H1 (cell line): Measurements from ENCODE around the gene NAA40. TPM values are rescaled to one million over a fixed set of nuclear protein-coding genes. Genes with fewer than 3 reads are reported as not detected.

ENCODE experiments used
- CTCF ChIA-PET: fragments of 300-600 bp; sonication (Branson Sonifier 250); formaldehyde crosslinking; loops from one replicate; lab custom pipeline; 2021; ENCODE audit not compliant: partially characterized antibody; lab: Charles Lee
- POLR2A ChIA-PET: fragments of 300-600 bp; sonication (Branson Sonifier 250); formaldehyde crosslinking; loops from one replicate; lab custom pipeline; 2021; ENCODE audit warnings: inconsistent platforms; ENCODE audit not compliant: partially characterized antibody; lab: Charles Lee
- DNase-seq, 2 experiments: peaks; one replicate each; pipeline versions ENCODE4 v3.0.0 to v3.0.0-alpha.2; 2010 to 2022; ENCODE audit warnings: low spot score in 2 of 2, low read depth in 1 of 2, mixed read lengths in 1 of 2
- FAIRE-seq: peaks from 2 replicates; lab custom pipeline; 2011; peaks lifted over from hg19 to GRCh38; lab: Jason Lieb, UNC
- H2AFZ ChIP-seq: 2 replicates; pipeline ENCODE4 v1.8.1; 2012; ENCODE audit warnings: low read length, inconsistent platforms
- H2AK5ac ChIP-seq: 2 replicates; pipeline ENCODE4 v1.6.1; 2013; ENCODE audit warnings: low read depth, low read length
- H2BK120ac ChIP-seq: replicated peaks from 2 replicates; pipeline ENCODE3; 2013; ENCODE audit warnings: low read depth, low read length, inconsistent platforms
- H2BK12ac ChIP-seq: 2 replicates; pipeline ENCODE4 v1.6.1; 2013; ENCODE audit warnings: low read depth, low read length
- H2BK15ac ChIP-seq: 2 replicates; pipeline ENCODE4 v1.6.1; 2013; ENCODE audit warnings: low read length
- H2BK20ac ChIP-seq: 2 replicates; pipeline ENCODE4 v1.6.1; 2013; ENCODE audit warnings: low read length
- H2BK5ac ChIP-seq: 2 replicates; pipeline ENCODE4 v1.6.1; 2013; ENCODE audit warnings: low read depth, low read length
- H3K14ac ChIP-seq: 2 replicates; pipeline ENCODE4 v1.6.1; 2013; ENCODE audit warnings: inconsistent platforms; ENCODE audit not compliant: insufficient read length
- H3K18ac ChIP-seq: 2 replicates; pipeline ENCODE4 v1.6.1; 2013; ENCODE audit warnings: low read length; ENCODE audit errors: extremely low read depth
- H3K23ac ChIP-seq: 2 replicates; pipeline ENCODE4 v1.6.1; 2013; ENCODE audit warnings: inconsistent platforms; ENCODE audit not compliant: insufficient read length
- H3K23me2 ChIP-seq: 2 replicates; pipeline ENCODE4 v1.6.1; 2013; ENCODE audit warnings: low read depth, low read length
- H3K27ac ChIP-seq: 2 replicates; pipeline ENCODE4 v1.6.1; 2011; ENCODE audit warnings: low read depth, low read length, inconsistent platforms
- H3K27me3 ChIP-seq, 4 experiments: replicated peaks in 1 of 4; 1 replicate in 1 of 4; 2 replicates in 3 of 4; pipeline versions ENCODE4 v1.6.1 to v1.8.1; 2011 to 2013; ENCODE audit warnings: low read length in 3 of 4, mild to moderate bottlenecking in 3 of 4, inconsistent platforms in 2 of 4, mixed read lengths in 2 of 4, moderate library complexity in 1 of 4; ENCODE audit not compliant: control insufficient read depth in 3 of 4, insufficient read depth in 3 of 4; ENCODE audit errors: extremely low read depth in 1 of 4
- H3K36me3 ChIP-seq, 4 experiments: 2 replicates each; pipeline versions ENCODE4 v1.6.1 to v1.8.1; 2011 to 2013; ENCODE audit warnings: mild to moderate bottlenecking in 4 of 4, low read length in 3 of 4, moderate library complexity in 2 of 4, control low read depth in 1 of 4, inconsistent platforms in 1 of 4; ENCODE audit not compliant: insufficient read depth in 4 of 4, control insufficient read depth in 2 of 4
- H3K4ac ChIP-seq: replicated peaks from 2 replicates; pipeline ENCODE3; 2013; ENCODE audit warnings: low read length, low read depth, mixed read lengths, inconsistent platforms; ENCODE audit not compliant: insufficient read length
- H3K4me1 ChIP-seq, 4 experiments: replicated peaks in 1 of 4; 1 replicate in 1 of 4; 2 replicates in 3 of 4; pipeline versions ENCODE4 v1.6.1 to v1.8.1; 2011 to 2013; ENCODE audit warnings: low read length in 3 of 4, inconsistent platforms in 2 of 4, mixed read lengths in 1 of 4; ENCODE audit not compliant: insufficient read depth in 4 of 4, control insufficient read depth in 3 of 4
- H3K4me2 ChIP-seq, 2 experiments: 2 replicates each; pipeline versions ENCODE4 v1.6.1 to v1.8.1; 2011 to 2013; ENCODE audit warnings: low read depth in 2 of 2, low read length in 2 of 2, control low read depth in 1 of 2, inconsistent platforms in 1 of 2, mild to moderate bottlenecking in 1 of 2; ENCODE audit not compliant: insufficient read depth in 1 of 2
- H3K4me3 ChIP-seq, 4 experiments: fragments of 200-600, 300-600 bp in 1 of 4; sonication (generic), shearing (Covaris generic), sonication (Bioruptor Twin) in 1 of 4; 2 replicates each; pipeline versions ENCODE4 v1.5.1 to v1.8.1; 2011 to 2016; ENCODE audit warnings: low read length in 4 of 4, low read depth in 3 of 4, control low read depth in 2 of 4, inconsistent platforms in 2 of 4, mild to moderate bottlenecking in 2 of 4, mixed read lengths in 1 of 4, moderate library complexity in 1 of 4; ENCODE audit not compliant: insufficient read depth in 2 of 4; ENCODE audit errors: extremely low read depth in 1 of 4
- H3K56ac ChIP-seq: replicated peaks from 2 replicates; pipeline ENCODE3; 2013; ENCODE audit warnings: low read depth, mild to moderate bottlenecking, mixed read lengths, low read length, inconsistent platforms; ENCODE audit not compliant: insufficient read length
- H3K79me1 ChIP-seq: 2 replicates; pipeline ENCODE4 v1.6.1; 2013; ENCODE audit warnings: low read depth, low read length, control low read depth
- H3K79me2 ChIP-seq, 2 experiments: 2 replicates each; pipeline versions ENCODE4 v1.6.1 to v1.8.1; 2012 to 2013; ENCODE audit warnings: low read length in 2 of 2, mild to moderate bottlenecking in 2 of 2, inconsistent platforms in 1 of 2; ENCODE audit not compliant: insufficient read depth in 2 of 2, control insufficient read depth in 1 of 2
- H3K9ac ChIP-seq, 4 experiments: replicated peaks in 1 of 4; 1 replicate in 1 of 4; 2 replicates in 3 of 4; pipeline versions ENCODE4 v1.6.1 to v1.8.1; 2011 to 2013; ENCODE audit warnings: low read depth in 3 of 4, low read length in 3 of 4, control low read depth in 2 of 4, mild to moderate bottlenecking in 2 of 4, moderate library complexity in 2 of 4, inconsistent platforms in 1 of 4; ENCODE audit errors: extremely low read depth in 1 of 4
- H3K9me3 ChIP-seq, 2 experiments: 2 replicates each; pipeline versions ENCODE4 v1.6.1 to v1.8.1; 2012 to 2013; ENCODE audit warnings: mild to moderate bottlenecking in 2 of 2, moderate library complexity in 2 of 2, control low read depth in 1 of 2, inconsistent platforms in 1 of 2, low read depth in 1 of 2, low read length in 1 of 2, mixed read lengths in 1 of 2; ENCODE audit not compliant: insufficient read depth in 2 of 2
- H4K20me1 ChIP-seq, 2 experiments: replicated peaks in 1 of 2; 2 replicates each; pipeline versions ENCODE3 to v1.8.1; 2011 to 2013; ENCODE audit warnings: inconsistent platforms in 2 of 2, low read length in 2 of 2, mild to moderate bottlenecking in 1 of 2; ENCODE audit not compliant: insufficient read depth in 2 of 2, control insufficient read depth in 1 of 2
- H4K5ac ChIP-seq: 2 replicates; pipeline ENCODE4 v1.6.1; 2013; ENCODE audit warnings: low read length, low read depth, mixed read lengths, inconsistent platforms; ENCODE audit not compliant: insufficient read length
- H4K8ac ChIP-seq: 2 replicates; pipeline ENCODE4 v1.8.0; 2013; ENCODE audit warnings: mild to moderate bottlenecking, moderate library complexity, low read length, inconsistent platforms; ENCODE audit not compliant: insufficient read depth; ENCODE audit errors: extremely low read depth
- H4K91ac ChIP-seq: replicated peaks from 2 replicates; pipeline ENCODE3; 2013; ENCODE audit warnings: low read length, mixed read lengths, inconsistent platforms; ENCODE audit not compliant: insufficient read length
- ASH2L ChIP-seq: fragments of 200-600, 300-600 bp; sonication (generic); IDR thresholded peaks from one replicate; pipeline ENCODE4 v1.7.1; 2017; ENCODE audit warnings: low read length
- CEBPB ChIP-seq: IDR thresholded peaks from 2 replicates; pipeline ENCODE4 v1.6.1; 2012; ENCODE audit warnings: low read depth, low read length
- GABPA ChIP-seq: IDR thresholded peaks from 2 replicates; pipeline ENCODE4 v1.6.1; 2011; ENCODE audit warnings: mild to moderate bottlenecking, low read length, moderate library complexity, borderline replicate concordance; ENCODE audit not compliant: insufficient read depth
- JUN ChIP-seq: IDR thresholded peaks from 2 replicates; pipeline ENCODE4 v1.6.1; 2011; ENCODE audit warnings: low read depth, mild to moderate bottlenecking, improper control_type of control experiment, low read length
- RFX5 ChIP-seq: IDR thresholded peaks from 2 replicates; pipeline ENCODE4 v1.6.1; 2011; ENCODE audit warnings: low read depth, low read length, improper control_type of control experiment, borderline replicate concordance
- RNF2 ChIP-seq: fragments of 200-900, 300-1000 bp; sonication (generic); IDR thresholded peaks from 2 replicates; pipeline ENCODE4 v1.7.1; 2016; ENCODE audit warnings: borderline replicate concordance, low read depth, mild to moderate bottlenecking, antibody characterized with exemption, low read length; ENCODE audit not compliant: poor library complexity, severe bottlenecking; ENCODE audit errors: missing control alignments
- SP2 ChIP-seq: IDR thresholded peaks from 2 replicates; pipeline ENCODE4 v1.6.1; 2012; ENCODE audit warnings: mild to moderate bottlenecking, low read length, inconsistent platforms
- SP4 ChIP-seq: IDR thresholded peaks from 2 replicates; pipeline ENCODE4 v1.6.1; 2012; ENCODE audit warnings: low read length, inconsistent platforms
- TAF1 ChIP-seq: IDR thresholded peaks from 2 replicates; pipeline ENCODE4 v1.6.1; 2011; ENCODE audit warnings: mild to moderate bottlenecking, low read depth, low read length
- TBP ChIP-seq: IDR thresholded peaks from 2 replicates; pipeline ENCODE4 v1.6.1; 2011; ENCODE audit warnings: low read depth, low read length, improper control_type of control experiment
- TEAD4 ChIP-seq: IDR thresholded peaks from 2 replicates; pipeline ENCODE4 v1.6.1; 2012; ENCODE audit warnings: low read depth, low read length, inconsistent platforms, mixed read lengths
- WGBS, 2 experiments: shearing (Covaris generic) in 1 of 2; methylation state at CpG; one replicate each; pipeline versions ENCODE4 v1.1.6 to v1.1.7; 2013 to 2015; ENCODE audit warnings: low lambda C conversion rate in 2 of 2, mixed read lengths in 2 of 2, inconsistent platforms in 1 of 2, low coverage in 1 of 2, missing lambda C conversion rate in 1 of 2; ENCODE audit not compliant: insufficient replicate concordance in 2 of 2, insufficient coverage in 1 of 2, insufficient read length in 1 of 2; ENCODE audit errors: extremely low coverage in 1 of 2, missing lambda C conversion rate in 1 of 2; 5-methylcytosine and 5-hydroxymethylcytosine counted together
- polyA plus RNA-seq, 7 experiments: library from polyadenylated mRNA; depleted of rRNA in 3 of 7; stranded (reverse) in 5 of 7; unstranded in 2 of 7; fragments of >200 nt in 5 of 7; fragments of 200-250 nt in 2 of 7; gene quantifications; 1 replicate in 5 of 7; 2 replicates in 1 of 7; 4 replicates in 1 of 7; pipeline versions ENCODE4 v1.2.1 to v1.2.3, GENCODE V29; 2011 to 2013; ENCODE audit warnings: missing spikeins in 2 of 7, mixed read lengths in 2 of 7
- total RNA-seq: library from RNA; stranded (reverse); fragmentation: NEBNext Ultra II Directional; extraction: Animal tissue kit (Norgen Biotek cat#: 25700); gene quantifications from 2 replicates; pipeline ENCODE4 v1.2.1, GENCODE V29; 2021

Gene NAA40
- total and polyA plus RNA-seq, 2 of the 8 experiments (the other 6 are each of a cell fraction or from before 2014, with no cell fraction given): 20.0 to 31.1 TPM

GRCh38 chr11:63920126-63920938 is 18.5 kb upstream of the NAA40 start:
- ChIA-PET POLR2A (interaction anchor here (0.6 to 10.7 kb wide), 32 partner anchors 11 to 1079 kb away, joined by 3 to 173 read pairs (median 4); partner anchors contain the start of genes COX8A, MARK2, NAA40 and STIP1), CTCF (interaction anchor here (0.6 to 9.3 kb wide), 32 partner anchors 9 to 228 kb away, joined by 3 to 129 read pairs (median 5); partner anchors contain the start of genes COX8A, MARK2 and NAA40)
- H2BK120ac ChIP-seq: peak overlapping the region; percentile 76
- no peaks in the 10 kb centered on the region for H3K36me3 ChIP-seq
- H2AK5ac ChIP-seq: peak overlapping the region; percentile 91; the same call in 1 of the 2 replicates
- DNase-seq (peak in 1 of 2 experiments; percentile 85), FAIRE-seq (peak; percentile 48)
- no peaks in the 10 kb centered on the region for H3K9me3 ChIP-seq
- peak overlapping the region; percentile 35 to 86 (median 54) for H3K4me3 ChIP-seq
- H4K8ac ChIP-seq: peak overlapping the region; percentile 95; the same call in 1 of the 2 replicates
- H3K18ac ChIP-seq: peak overlapping the region; percentile 100
- peaks cover 2 to 30% (median 26%) of the 10 kb centered on the region in 4 experiments for H3K4me1 ChIP-seq
- H2BK20ac ChIP-seq: peak overlapping the region; percentile 90
- peak overlapping the region; percentile 69 for H3K14ac ChIP-seq
- H3K4ac ChIP-seq: peak overlapping the region; percentile 96
- peak overlapping the region; percentile 95 for H3K27ac ChIP-seq
- peaks cover 4% of the 10 kb centered on the region for H3K79me1 ChIP-seq
- H3K23ac ChIP-seq: no peak overlapping the region
- peak overlapping the region; percentile 99 for H2BK5ac ChIP-seq
- H3K9ac ChIP-seq: peak overlapping the region in 3 of 4 experiments; percentile 71 to 90 (median 85); a peak in 6 of 7 replicates
- H3K27me3 ChIP-seq: peaks cover 0 to 5% (median 0%) of the 10 kb centered on the region in 4 experiments; a peak in 2 of 7 replicates
- H3K4me2 ChIP-seq: peak overlapping the region; percentile 89 to 97
- 4% methylated on average over 16 of the region's 22 CpGs; no CpG with 5 or more reads in 1 of the 2 experiments for WGBS, 2 experiments
- peak overlapping the region; percentile 93 for H3K56ac ChIP-seq
- peaks cover 4 to 5% of the 10 kb centered on the region in 2 experiments for H4K20me1 ChIP-seq
- H2BK12ac ChIP-seq: peak overlapping the region; percentile 97
- H2AFZ ChIP-seq: no peak overlapping the region
- H2BK15ac ChIP-seq: peak overlapping the region; percentile 100; the same call in 1 of the 2 replicates
- peaks cover 3 to 12% of the 10 kb centered on the region in 2 experiments; a peak in 3 of 4 replicates for H3K79me2 ChIP-seq
- H4K5ac ChIP-seq: peak overlapping the region; percentile 98
- peaks cover 29% of the 10 kb centered on the region for H3K23me2 ChIP-seq
- H4K91ac ChIP-seq: peak overlapping the region; percentile 100
- TF ChIP-seq RNF2 (no peak), SP2 (no peak), CEBPB (no peak), TEAD4 (no peak), JUN (no peak), TAF1 (peak; percentile 35; the same call in 1 of the 2 replicates), RFX5 (no peak), ASH2L (peak; percentile 40), GABPA (no peak), TBP (peak; percentile 39), SP4 (0 out of 2 replicates have a peak, but pooled peaks have one; percentile 6)
